HG03432 (cell line): ENCODE data around the gene NUDT4.
A peak's percentile ranks its signal among the peaks of the same experiment; 100 is the strongest.

Source experiments
- ATAC-seq: cut with Tn5 transposase; IDR thresholded peaks from one replicate; pipeline ENCODE4 v1.9.1; 2021; ENCODE audit warnings: mild to moderate bottlenecking, moderate library complexity; ENCODE audit not compliant: unreplicated experiment

NUDT4 gene

DNA sequence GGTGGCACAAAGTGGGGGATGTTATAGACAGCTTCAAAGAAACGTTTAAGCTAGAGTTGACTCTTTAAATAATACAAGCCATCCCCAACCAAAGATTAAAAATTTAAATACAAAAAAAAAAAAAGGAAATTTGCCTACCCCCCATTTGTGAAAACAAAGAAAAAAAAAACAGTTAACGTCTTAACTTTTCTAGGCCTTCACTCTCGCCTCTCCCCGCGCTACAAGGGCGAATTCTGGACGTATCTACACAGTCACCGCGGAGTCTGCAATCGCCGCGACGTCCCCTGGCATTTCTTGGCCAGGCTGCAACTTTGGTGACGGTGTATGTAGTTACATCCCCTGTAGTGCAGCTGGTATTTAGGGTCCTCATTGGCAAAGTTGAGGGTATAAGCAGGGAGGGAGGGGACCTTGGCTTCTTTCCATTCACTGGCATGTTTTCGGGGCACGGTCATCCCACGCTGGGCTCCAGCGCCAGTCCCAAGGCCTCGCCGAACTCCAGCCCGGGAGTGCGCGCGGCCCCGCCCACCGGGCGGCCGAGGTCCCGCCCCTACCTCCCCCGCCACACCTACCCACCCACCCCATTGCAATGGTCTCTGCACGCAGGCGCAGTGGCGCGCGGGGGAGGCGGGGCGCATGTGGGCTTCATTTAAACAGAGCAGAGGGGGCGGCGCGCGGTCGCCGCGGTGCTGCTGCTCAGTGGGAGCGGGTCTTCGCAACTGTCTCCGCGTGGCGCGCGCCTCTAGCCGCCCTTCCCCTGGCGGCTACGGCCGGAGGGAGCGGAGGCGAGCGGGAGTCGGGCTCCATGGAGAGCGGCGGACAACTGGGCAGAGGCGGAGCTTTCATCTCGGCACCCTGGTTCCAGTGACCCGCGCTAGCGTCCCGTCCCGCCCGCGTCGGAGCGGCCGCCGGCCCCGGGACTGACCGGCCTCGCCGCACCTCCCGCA, at the start of gene NUDT4:
NUDT4 (plus strand) TSS at position 674 of the 944 bp plus-strand sequence. CDS start 398 bp downstream, outside the sequence.
- peak; percentile 79 for ATAC-seq

DNA sequence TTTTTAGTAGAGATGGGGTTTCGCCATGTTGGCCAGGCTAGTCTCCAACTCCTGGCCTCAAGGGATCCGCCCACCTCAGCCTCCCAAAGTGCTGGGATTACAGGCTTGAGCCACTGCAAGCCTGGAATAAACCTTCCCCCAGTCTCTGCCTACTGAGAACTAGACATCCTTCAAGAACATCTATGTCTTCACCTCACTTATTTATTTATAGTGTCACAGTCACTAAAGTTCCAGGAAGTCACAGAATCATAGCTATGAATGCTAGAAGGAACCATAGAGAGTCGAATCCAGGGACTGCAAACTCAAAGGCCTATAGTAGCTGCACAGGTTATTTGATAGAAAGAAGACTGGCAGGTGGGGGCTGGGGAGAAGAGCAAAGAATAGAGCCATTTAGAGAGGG, 44.7 kb upstream of the NUDT4 start:
- ATAC-seq = no peak

GRCh38 chr12:93333828-93334227, 43.9 kb upstream of the NUDT4 start:
- ATAC-seq = no peak

DNA sequence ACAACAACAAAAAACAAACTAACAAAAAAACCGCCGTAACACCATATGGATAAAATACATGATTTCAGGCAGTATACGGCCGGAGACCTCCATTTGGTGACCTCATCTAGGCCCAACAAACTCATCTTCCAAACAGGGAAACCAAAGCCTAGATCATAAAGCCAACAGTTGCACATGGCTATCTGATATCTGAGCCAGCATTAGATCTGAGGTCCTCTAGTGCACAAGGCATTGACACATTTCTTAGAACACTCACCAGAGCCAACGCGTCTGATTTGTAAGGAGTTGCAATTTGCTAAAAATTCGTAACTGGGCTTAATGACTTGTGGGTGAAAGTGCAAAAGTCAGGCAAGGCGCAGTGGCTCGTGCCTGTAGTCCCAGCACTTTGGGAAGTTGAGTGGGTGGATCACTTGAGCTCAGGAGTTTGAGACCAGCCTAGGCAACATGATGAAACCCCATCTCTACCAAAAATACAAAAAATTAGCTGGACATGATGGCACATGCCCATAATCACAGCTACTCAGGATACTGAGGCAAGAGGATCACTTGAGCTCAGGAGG, 42.0 kb upstream of the NUDT4 start:
- ATAC-seq = no peak

- ATAC-seq = no peak
These were observed 41.4 kb upstream of the NUDT4 start for GRCh38 chr12:93336291-93336741.

DNA sequence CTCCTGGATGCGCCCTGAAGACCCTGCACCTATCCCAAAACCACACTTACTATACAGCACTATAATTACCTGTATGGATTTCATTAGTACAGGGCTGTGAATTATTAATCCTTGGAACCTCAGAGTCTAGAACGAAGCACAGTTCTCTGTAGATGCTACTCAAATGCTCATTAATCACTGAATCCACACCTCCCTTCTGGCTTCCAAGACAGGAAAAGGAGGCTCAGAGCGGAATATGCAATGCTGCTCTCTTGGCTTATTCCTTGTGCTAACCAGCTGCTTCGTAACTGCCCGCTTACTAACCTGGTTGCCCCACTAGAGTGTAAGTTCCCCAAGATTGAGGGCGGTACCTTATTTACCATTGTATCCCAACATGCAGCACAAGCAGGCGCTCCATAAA, 39.1 kb upstream of the NUDT4 start:
- no peak for ATAC-seq

- no peak for ATAC-seq
These were observed 38.0 kb upstream of the NUDT4 start for GRCh38 chr12:93339695-93340094.

DNA sequence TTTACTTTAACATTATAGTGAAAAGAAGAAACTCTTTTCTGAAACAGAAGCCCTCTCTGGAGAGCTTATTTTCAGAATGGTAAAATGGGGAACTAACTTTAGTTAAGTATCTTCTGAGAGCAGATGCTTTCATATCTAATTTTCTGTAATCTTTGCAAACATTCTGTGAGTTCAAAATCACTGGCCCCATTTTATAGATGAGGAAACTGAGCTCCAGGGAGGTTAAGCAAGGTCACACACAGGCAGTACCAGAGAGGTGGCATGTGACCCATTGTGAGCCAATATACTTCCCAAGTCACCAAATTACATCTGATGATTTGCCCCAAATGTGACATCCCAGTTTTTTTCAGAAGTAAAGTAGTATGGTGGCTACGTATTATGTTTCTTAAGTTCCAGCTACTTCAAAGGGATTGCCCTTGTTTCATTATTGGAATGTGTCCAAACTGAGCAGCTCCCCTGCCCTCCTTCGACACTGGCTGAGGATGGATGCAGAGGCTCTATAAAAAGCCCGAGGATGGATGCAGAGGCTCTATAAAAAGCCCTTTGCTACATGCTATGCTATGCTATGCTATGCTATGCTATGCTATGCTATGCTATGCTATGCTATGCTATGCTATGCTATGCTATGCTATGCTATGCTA, 36.2 kb upstream of the NUDT4 start:
- no peak for ATAC-seq

GRCh38 chr12:93347054-93347785, 30.5 kb upstream of the NUDT4 start:
- ATAC-seq = no peak

GRCh38 chr12:93348575-93349435, 28.9 kb upstream of the NUDT4 start:
- no peak for ATAC-seq

DNA sequence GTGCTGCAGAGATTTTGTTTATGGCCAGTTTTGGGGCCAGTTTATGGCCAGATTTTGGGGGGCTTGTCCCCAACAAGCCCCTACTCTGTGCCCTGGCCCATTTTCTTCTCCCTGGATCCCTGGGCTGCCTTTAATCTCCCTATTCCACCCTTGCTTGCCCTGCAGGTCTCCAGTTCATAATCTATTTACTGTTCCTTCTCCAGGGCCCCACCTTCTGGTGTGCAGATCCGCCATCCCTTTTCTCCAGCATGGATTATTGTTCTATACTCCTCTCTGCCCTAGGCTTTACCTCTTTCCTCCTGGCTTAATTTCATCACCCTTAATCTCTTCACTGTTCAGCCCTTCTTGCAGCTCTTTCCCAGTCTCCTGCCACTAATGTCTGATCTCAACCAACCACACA, 26.0 kb upstream of the NUDT4 start:
- no peak for ATAC-seq

DNA sequence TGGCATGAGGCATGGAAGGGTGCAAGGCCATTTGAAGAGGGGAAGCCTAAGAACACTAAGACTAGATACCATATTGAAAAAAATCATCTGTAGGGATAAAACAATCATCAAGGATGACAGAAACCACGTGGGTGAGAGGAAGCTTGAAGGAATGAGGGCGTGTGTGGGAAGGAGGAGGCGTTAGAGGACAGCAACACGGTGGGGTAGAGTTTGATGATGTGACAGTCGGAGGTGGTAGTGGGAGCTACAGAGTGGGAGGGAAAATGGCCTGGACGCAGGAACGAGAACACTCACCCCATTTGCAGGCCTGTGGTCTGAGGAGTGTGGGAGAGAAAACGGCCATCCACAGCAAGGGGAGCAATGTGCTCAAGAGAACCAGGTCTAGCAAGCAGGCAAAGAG, 25.4 kb upstream of the NUDT4 start:
- no peak for ATAC-seq

GRCh38 chr12:93356214-93356613, 21.5 kb upstream of the NUDT4 start:
- no peak for ATAC-seq

DNA sequence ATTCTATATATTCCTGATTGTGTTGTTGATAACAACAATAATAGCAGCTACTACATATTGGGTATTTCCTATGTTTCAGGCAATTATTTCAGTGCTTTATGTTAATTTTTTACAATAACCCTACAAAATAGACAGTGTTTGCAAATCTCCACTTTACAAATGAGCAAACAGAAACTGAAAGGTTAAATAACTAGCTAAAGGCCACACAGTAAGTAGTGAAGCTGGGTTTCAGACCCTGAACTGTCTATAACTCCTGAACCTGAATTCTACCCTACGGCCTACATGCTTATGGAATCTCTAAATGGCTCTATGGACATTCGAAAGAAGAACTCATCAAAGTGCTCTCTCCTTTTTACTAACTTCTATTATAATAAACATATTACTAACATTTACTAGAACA, 19.7 kb upstream of the NUDT4 start:
- ATAC-seq = peak; percentile 86

GRCh38 chr12:93358821-93359220, 18.9 kb upstream of the NUDT4 start:
- no peak for ATAC-seq

GRCh38 chr12:93360688-93361087, 17.0 kb upstream of the NUDT4 start:
- ATAC-seq = no peak

- ATAC-seq = no peak
These were observed 16.4 kb upstream of the NUDT4 start for GRCh38 chr12:93361151-93361919.

DNA sequence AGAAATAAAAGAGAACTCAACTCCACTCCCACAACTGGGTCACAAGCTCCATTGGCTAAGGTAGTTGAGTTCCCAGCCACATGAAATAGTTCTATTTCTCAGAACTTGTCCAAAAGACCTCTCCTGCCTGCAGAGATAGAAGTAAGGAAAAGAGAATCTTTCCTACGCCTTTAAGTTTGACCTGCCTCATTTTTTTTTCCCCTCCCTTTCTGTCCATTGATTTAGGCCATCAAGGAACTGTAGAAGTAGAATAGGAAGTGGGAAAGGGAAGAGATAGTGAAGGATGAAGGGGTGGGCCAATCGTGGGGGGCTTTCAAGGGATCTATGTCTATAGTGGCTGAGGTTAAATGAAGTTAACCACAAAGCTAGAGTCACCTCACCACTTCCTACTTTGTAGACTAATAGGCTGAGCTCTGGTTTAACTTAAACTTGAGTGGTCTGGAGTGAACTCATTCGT, 13.9 kb upstream of the NUDT4 start:
- ATAC-seq = peak; percentile 53
